Inflammatory macrophage treated with lipopolysaccharide for 4 hours (primary cell): ENCODE measurements around the gene MITF.
A peak's percentile ranks its signal among the peaks of the same experiment; 100 is the strongest.
"Not testable (repeated sequence)": the region's sequence is repeated elsewhere in the genome, so short reads cannot be mapped to it uniquely, and the experiment has no call there.

Experiments
- DNase-seq: peaks from one replicate; pipeline ENCODE4 v3.0.0-alpha.2; 2020

MITF gene

DNA sequence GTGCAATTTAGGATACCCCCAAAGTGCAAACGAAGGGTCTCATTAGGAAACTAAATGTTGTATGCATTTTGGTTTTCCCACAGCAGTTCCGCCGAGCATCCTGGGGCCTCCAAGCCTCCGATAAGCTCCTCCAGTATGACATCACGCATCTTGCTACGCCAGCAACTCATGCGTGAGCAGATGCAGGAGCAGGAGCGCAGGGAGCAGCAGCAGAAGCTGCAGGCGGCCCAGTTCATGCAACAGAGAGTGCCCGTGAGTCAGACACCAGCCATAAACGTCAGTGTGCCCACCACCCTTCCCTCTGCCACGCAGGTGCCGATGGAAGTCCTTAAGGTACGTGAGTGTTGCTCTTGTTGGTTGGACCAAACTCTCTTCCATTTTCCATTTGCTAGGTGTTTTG lies 139.8 kb downstream of the MITF start:
- DNase-seq, result no peak

DNA sequence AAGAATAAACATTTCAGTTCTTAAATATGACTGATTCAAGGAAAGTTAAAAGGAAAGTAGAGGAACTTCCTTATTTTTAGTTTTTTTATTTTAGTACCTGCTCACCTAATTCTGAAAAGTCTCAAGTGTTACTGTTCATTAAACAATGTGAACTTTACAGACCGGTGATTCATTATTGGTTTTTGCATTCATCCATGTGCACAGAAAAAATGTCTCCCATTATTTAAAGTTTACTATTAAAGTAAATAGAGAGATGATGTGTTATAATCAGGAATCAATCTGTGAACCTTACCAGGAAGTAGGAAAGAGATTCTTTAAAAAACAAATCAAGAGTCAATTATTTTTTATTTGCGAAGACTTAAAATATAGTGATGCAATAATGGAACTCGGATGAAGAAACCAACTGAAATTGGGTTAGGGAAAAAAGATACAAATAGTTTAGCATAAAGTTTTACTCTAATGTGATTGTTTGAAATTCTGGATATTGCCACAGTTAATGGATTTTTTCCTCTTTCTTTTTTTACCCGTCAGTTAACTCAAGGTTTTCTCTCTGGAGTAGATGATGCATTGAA lies 140.9 kb downstream of the MITF start:
- no peak for DNase-seq

GRCh38 chr3:69881051-69881450 lies 141.8 kb downstream of the MITF start:
- peak; percentile 76 for DNase-seq

DNA sequence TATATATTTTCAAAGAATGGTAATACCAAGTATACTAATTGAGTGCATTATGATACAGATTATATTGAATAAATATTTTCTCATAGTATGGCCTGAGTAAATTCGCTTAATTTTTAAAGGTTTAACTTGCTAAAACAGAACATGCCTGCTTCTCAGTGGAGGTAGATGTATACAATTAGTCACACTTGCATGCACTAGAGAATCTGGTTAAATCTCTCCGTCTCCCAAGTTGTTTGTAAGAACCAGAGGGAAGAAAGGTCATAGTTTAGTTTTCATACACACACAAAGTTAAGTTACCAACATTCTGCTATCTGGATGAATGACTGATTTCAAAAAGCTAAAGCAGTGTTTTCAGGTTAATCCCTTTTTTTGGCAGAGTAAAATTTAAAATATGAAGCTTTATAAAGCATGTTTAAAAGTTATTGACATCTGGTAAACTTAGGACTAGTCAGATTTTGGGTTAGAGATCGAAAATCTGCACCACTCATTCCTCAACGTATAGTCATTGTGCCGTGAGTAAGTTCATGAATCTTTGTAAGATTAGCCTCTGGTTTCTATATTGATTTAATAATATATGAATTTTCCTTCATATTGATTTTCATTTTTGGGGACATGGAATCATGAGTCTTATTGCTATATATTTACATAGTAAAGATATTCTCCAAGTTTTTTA lies 142.6 kb downstream of the MITF start:
- no peak for DNase-seq

DNA sequence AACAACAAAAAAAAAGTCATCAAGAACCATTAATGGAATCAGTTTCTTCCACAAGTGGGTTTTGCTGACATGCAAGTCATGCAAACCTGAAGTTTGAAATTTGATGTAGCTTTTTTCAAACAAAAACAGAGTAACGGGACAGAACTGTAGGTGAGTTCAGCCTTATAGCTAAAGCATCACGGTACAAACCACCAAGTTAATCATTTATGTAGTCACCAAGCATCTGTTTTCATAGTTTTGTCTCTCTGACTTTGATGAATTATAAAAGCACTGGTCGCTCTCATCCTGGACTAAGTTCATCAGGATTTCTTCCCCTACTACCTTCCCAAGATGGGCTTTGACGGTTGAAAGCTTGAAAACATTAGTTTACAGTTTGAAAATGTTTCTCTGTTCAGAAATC lies 143.3 kb downstream of the MITF start:
- DNase-seq, result no peak

DNA sequence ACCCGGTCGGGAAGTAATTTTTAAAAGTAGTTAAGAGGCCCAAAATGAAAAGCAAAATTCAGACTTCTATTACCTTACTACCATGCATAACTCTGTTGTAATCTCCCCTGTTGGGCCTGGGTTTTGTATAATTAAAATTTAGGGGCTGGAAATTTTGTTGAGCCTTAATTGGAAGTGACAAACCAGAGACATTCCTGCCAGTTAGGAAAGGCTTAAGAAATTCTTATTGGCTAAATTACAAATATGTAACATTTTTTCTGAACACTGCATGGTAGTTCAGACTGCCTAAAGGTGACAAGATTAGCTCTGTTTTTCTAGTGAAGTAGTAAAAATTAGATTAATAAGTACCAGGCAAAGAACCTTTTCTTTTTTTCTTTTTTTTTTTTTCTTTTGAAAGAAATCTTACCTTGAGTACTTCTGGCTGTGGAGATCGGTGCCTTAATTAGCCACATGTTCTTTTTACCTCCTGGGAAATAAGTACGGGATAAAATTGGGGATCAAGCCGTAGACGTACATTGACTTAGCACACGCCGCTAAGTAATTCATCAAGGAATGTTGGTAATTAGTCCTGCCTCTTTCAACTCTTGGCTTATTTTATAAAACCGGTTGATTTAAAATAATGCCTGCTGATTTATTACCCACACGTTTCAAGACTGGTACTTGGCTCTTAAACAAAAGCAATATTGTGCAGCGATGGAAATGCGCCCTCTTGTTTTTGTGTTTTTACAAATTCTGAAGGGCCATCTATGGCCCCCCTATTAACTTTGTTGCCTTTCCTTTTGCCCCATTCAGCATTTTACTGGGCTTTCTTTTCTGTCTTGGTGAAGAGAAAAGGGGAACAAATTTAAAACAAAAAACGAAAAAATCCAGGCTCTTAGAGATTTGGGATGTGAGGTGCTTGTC lies 149.0 kb downstream of the MITF start:
- no peak for DNase-seq

GRCh38 chr3:69888943-69889315 lies 149.7 kb downstream of the MITF start:
- no peak for DNase-seq

- DNase-seq, result peak; percentile 20
Measured at GRCh38 chr3:69890084-69890483, 150.8 kb downstream of the MITF start.

GRCh38 chr3:69890691-69891090 lies 151.4 kb downstream of the MITF start:
- no peak for DNase-seq

GRCh38 chr3:69892706-69893105 lies 153.4 kb downstream of the MITF start:
- DNase-seq, result no peak

DNA sequence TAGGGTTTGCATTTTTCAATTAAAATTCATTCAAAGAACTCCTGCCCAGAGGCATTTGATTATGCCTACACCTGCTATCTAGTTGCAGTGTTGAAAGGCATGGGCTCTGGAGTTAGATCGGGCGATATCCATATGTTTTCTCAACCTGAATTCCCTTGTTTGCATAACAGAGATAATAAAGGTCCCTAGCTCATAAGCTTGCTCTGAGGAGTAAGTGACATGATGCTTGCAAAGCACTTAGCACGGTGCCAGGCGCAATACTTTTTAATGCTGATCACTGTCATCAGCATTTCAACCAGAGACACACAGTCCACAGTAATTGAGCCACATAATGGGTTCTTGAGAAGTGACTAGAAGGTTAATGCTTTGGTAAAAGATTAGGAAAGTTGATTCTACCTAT lies 154.0 kb downstream of the MITF start:
- DNase-seq, result no peak

DNA sequence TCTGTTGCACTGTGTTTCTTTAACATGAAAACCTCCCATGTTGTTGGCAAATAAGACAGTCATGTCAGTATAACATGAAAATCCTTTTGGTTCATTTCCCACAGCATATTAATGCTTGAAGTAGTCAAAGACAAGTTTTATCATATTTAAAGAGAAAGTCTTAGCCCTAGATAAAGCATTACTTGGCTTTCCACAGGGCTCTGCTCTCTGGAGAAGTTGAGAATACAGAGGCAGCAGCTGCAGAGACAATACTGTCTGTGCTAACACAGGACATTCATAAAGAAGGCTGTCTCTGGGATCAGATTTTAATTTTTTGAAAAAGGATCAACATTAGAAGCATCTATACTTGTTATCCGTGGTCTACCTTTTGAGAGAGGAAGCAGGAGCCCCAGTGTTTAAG lies 156.8 kb downstream of the MITF start:
- no peak for DNase-seq

DNA sequence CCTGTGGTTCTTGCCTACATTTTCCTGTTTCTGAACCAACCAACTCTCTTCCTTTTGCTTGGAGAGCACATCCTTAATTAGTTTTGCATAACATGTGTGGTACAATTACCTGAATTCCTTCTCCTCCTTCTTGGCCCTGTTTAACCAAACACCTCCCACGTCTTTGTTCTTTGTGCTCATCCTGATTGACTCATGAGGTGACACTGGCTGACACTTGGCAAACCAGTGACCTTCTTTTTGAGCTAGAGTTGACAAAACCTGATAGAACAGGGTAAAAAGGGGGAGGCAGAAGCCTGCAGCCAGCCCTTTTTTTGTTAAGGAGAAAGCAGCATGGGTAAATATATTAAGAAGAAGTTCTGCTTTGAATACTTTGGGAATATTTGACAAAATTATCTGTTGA lies 161.1 kb downstream of the MITF start:
- DNase-seq, result no peak

GRCh38 chr3:69901802-69902201 lies 162.5 kb downstream of the MITF start:
- DNase-seq, result no peak

GRCh38 chr3:69902386-69902785 lies 163.1 kb downstream of the MITF start:
- no peak for DNase-seq

GRCh38 chr3:69906351-69906966 lies 167.2 kb downstream of the MITF start:
- DNase-seq, result no peak

DNA sequence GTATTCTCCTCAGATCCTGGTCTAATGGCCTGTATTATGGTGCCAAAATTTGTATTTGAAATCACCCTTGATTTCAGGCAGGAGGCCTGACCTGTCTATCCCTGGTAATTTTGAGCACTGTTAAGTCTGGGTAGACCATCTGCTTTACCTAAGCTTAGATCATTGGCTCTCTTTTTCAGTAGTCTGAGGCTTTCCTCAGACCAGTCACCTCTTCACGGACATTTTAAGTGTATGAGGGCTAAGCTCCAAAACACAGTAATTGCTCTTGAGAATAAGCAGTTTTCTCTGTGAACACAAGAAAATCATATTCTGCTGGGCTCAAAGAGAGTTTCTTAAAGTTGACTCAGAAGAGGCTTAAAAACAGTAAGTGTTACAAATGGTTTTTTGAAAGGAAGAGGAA lies 168.3 kb downstream of the MITF start:
- no peak for DNase-seq

GRCh38 chr3:69909859-69910258 lies 170.6 kb downstream of the MITF start:
- DNase-seq, result not testable (repeated sequence)

DNA sequence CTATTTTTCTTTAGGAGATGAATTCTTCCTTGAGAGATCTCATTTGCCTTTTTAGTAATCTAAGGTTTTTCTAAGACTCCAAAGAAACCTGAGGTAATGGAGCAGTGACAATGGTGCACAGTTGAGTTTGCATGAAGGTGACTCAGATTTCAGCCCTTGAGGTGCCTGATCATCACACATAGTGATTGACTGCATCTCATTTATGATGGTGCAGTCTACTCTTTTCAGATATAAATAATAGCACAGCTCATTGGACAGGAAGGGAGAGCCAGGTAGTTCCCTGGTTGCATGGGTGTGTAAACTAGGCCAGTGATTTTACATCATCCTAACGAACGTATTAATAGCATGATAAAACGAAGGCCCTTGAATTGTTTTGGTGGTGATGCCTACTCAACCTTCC lies 174.2 kb downstream of the MITF start:
- no peak for DNase-seq

- DNase-seq, result no peak
Measured at GRCh38 chr3:69914395-69914794, 175.1 kb downstream of the MITF start.

DNA sequence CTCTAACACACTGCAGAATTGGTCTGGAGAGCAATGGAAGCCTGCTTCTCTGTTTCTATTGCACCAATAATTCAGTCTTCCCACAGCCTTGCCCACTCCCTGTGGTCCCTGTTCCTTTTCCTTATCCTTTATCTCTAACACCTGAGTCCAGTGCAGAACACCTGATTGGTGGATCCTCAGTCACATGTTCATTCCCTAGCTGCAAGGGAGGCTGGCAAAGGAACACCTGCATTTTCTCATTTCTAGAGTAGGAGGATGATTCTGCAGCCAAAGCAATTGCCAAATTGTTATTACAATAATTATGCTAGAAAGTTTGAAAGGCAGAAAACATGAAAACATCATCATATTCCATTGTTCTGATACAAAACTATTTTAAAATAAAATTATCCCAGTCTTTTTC lies 176.5 kb downstream of the MITF start:
- no peak for DNase-seq

DNA sequence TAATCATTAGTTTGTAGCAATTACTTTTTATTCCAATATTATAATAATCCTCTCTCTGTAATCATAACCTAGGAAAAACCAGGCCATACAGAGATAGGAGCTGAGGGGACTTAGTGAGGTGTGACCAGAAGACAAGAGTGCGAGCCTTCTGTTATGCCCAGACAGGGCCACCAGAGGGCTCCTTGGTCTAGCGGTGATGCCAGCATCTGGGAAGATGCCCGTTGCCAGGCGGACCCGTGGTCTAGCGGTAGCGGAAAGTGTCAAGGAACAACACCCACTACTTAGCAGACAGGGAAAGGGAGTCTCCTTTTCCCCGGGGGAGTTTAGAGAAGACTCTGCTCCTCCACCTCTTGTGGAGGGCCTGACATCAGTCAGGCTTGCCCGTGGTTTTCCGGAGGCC lies 180.7 kb downstream of the MITF start:
- not testable (repeated sequence) for DNase-seq

DNA sequence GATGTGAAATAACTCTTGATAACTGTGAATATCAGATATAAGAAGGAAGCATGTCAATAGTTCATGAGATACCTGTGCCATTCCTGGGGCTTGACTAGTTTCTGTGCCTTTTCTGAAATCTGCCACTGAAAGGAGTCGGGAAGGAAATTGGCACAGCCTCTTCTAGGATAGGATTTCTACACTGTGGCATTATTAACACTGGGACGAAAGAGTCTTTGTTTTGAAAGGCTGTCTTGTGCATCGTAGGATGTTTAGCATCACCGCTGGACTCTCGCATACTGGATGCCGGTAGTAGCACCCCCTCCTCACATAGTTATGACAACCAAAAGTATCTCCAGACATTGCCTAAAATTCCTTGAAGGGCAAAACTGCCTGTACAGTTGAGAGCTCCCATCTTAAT lies 182.4 kb downstream of the MITF start:
- DNase-seq, result no peak

- no peak for DNase-seq
Measured at GRCh38 chr3:69922521-69923000, 183.3 kb downstream of the MITF start.
